HCT116 (cell line): Measurements from ENCODE around the gene ATP6V1G2.

Source experiments
- CTCF ChIP-seq, 3 experiments: fragments of 200-600 bp in 1 of 3; sonication (generic) in 1 of 3; IDR thresholded peaks in 2 of 3; conservative IDR thresholded peaks in 1 of 3; 2 replicates each; pipeline ENCODE4 v1.5.1; 2012 to 2017; ENCODE audit warnings: low read depth in 2 of 3, low read length in 2 of 3, antibody characterized with exemption in 1 of 3, borderline replicate concordance in 1 of 3, control low read depth in 1 of 3, mild to moderate bottlenecking in 1 of 3, mixed read lengths in 1 of 3, mixed run types in 1 of 3, moderate library complexity in 1 of 3; ENCODE audit not compliant: insufficient read depth in 1 of 3
- EZH2 ChIP-seq: fragments of 200-600 bp; sonication (generic); IDR thresholded peaks from 2 replicates; pipeline ENCODE4 v1.6.1; 2017; ENCODE audit warnings: antibody characterized with exemption, mixed run types
- FOSL1 ChIP-seq: IDR thresholded peaks from 2 replicates; pipeline ENCODE4 v1.6.1; 2012; ENCODE audit warnings: low read depth
- JUND ChIP-seq: IDR thresholded peaks from 2 replicates; pipeline ENCODE4 v1.6.1; 2012
- POLR2A ChIP-seq: IDR thresholded peaks from 2 replicates; pipeline ENCODE4 v1.7.0; 2011; ENCODE audit warnings: borderline replicate concordance; ENCODE audit not compliant: insufficient read depth, insufficient read length; ENCODE audit errors: extremely low read depth
- POLR2AphosphoS5 ChIP-seq: IDR thresholded peaks from 2 replicates; pipeline ENCODE4 v1.6.1; 2011; ENCODE audit warnings: mild to moderate bottlenecking, low read depth, low read length, moderate library complexity
- RAD21 ChIP-seq: IDR thresholded peaks from 2 replicates; pipeline ENCODE4 v1.6.1; 2012; ENCODE audit warnings: low read depth, mild to moderate bottlenecking
- SIN3A ChIP-seq: IDR thresholded peaks from 2 replicates; pipeline ENCODE4 v1.6.1; 2012; ENCODE audit warnings: low read depth
- SRF ChIP-seq: IDR thresholded peaks from 2 replicates; pipeline ENCODE4 v1.6.1; 2012; ENCODE audit warnings: low read depth
- TCF7L2 ChIP-seq: IDR thresholded peaks from 2 replicates; pipeline ENCODE4 v1.7.0; 2011; ENCODE audit warnings: borderline replicate concordance, inconsistent platforms; ENCODE audit not compliant: insufficient read depth, insufficient read length; ENCODE audit errors: extremely low read depth
- ZNF274 ChIP-seq: fragments of 200-500 bp; sonication (Bioruptor generic); IDR thresholded peaks from 2 replicates; pipeline ENCODE4 v1.6.1; 2014; ENCODE audit warnings: mild to moderate bottlenecking, low read depth, low read length, inconsistent platforms
- TF ChIP-seq, protein P1 (sequence below): IDR thresholded peaks from 2 replicates; pipeline ENCODE4 v1.6.1; 2012; ENCODE audit warnings: low read depth

DNA sequence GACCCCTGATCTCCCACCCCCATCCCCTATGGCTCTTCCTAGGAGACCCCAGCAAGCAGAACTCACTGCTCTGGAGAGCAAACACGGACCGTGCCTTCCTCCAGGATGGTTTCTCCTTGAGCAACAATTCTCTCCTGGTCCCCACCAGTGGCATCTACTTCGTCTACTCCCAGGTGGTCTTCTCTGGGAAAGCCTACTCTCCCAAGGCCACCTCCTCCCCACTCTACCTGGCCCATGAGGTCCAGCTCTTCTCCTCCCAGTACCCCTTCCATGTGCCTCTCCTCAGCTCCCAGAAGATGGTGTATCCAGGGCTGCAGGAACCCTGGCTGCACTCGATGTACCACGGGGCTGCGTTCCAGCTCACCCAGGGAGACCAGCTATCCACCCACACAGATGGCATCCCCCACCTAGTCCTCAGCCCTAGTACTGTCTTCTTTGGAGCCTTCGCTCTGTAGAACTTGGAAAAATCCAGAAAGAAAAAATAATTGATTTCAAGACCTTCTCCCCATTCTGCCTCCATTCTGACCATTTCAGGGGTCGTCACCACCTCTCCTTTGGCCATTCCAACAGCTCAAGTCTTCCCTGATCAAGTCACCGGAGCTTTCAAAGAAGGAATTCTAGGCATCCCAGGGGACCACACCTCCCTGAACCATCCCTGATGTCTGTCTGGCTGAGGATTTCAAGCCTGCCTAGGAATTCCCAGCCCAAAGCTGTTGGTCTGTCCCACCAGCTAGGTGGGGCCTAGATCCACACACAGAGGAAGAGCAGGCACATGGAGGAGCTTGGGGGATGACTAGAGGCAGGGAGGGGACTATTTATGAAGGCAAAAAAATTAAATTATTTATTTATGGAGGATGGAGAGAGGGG is 27.1 kb upstream of the ATP6V1G2 start:
- no peak for TF ChIP-seq POLR2A
- TF ChIP-seq CTCF (IDR thresholded peaks at IDR 0.05 in 2 of 3, conservative IDR thresholded peaks at IDR 0.05 in 1 of 3; ENCODE audit: borderline replicate concordance in 1 of 3, insufficient read depth in 1 of 3, low read depth in 2 of 3, low read length in 2 of 3): no peak
- no peak for TF ChIP-seq POLR2AphosphoS5
- TF ChIP-seq EZH2: no peak
- no peak for TF ChIP-seq SIN3A
- TF ChIP-seq, protein P1, sequence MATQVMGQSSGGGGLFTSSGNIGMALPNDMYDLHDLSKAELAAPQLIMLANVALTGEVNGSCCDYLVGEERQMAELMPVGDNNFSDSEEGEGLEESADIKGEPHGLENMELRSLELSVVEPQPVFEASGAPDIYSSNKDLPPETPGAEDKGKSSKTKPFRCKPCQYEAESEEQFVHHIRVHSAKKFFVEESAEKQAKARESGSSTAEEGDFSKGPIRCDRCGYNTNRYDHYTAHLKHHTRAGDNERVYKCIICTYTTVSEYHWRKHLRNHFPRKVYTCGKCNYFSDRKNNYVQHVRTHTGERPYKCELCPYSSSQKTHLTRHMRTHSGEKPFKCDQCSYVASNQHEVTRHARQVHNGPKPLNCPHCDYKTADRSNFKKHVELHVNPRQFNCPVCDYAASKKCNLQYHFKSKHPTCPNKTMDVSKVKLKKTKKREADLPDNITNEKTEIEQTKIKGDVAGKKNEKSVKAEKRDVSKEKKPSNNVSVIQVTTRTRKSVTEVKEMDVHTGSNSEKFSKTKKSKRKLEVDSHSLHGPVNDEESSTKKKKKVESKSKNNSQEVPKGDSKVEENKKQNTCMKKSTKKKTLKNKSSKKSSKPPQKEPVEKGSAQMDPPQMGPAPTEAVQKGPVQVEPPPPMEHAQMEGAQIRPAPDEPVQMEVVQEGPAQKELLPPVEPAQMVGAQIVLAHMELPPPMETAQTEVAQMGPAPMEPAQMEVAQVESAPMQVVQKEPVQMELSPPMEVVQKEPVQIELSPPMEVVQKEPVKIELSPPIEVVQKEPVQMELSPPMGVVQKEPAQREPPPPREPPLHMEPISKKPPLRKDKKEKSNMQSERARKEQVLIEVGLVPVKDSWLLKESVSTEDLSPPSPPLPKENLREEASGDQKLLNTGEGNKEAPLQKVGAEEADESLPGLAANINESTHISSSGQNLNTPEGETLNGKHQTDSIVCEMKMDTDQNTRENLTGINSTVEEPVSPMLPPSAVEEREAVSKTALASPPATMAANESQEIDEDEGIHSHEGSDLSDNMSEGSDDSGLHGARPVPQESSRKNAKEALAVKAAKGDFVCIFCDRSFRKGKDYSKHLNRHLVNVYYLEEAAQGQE: no peak
- TF ChIP-seq ZNF274: no peak
- TF ChIP-seq JUND: no peak
- no peak for TF ChIP-seq RAD21
- TF ChIP-seq TCF7L2: no peak
- no peak for TF ChIP-seq FOSL1
- TF ChIP-seq SRF: no peak
